HG02610 (cell line): ENCODE results near the gene CYB5D1.
"Not testable (repeated sequence)": the region's sequence is repeated elsewhere in the genome, so short reads cannot be mapped to it uniquely, and the experiment has no call there.

Experiments
- ATAC-seq: cut with Tn5 transposase; IDR thresholded peaks from one replicate; pipeline ENCODE4 v1.9.1; 2021; ENCODE audit warnings: mild to moderate bottlenecking, moderate library complexity; ENCODE audit not compliant: unreplicated experiment

CYB5D1 gene, protein sequence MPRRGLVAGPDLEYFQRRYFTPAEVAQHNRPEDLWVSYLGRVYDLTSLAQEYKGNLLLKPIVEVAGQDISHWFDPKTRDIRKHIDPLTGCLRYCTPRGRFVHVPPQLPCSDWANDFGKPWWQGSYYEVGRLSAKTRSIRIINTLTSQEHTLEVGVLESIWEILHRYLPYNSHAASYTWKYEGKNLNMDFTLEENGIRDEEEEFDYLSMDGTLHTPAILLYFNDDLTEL

DNA sequence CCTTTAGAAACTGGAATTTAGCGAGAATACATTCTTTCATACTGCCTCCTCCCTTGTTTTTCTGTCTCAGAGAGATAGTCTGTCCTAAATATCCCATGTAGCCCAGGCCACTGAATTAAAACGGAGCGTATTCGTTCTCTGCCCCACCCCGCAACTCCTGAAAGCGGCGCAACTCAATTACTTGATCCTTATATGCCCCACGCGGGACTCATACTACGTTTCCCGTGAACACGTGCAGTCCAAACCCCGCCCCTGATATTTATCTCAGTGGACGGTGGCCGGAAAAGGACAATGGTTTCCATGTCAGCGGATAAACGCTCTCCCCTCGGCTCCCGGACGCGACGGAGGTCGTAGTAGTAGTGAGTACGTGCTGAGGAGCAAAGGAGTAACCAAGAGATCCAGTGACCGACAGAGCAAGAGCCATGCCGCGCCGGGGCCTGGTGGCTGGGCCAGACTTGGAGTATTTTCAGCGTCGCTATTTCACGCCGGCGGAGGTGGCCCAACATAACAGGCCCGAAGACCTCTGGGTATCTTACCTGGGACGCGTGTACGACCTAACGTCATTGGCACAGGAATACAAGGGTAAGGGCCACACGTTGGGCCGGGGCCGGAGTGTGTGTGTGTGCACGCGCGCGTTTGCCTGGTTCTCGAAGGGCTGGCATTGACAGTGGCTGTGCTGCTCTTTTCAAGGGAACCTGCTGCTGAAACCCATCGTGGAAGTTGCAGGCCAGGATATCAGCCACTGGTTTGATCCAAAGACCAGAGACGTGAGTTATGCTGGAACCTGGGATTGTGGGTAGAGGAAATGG, at the start of gene CYB5D1:
CYB5D1 (plus strand) TSS at position 291 of the 809 bp plus-strand sequence; CDS start at position 423, 132 bp downstream.
- peak; percentile 28 for ATAC-seq

DNA sequence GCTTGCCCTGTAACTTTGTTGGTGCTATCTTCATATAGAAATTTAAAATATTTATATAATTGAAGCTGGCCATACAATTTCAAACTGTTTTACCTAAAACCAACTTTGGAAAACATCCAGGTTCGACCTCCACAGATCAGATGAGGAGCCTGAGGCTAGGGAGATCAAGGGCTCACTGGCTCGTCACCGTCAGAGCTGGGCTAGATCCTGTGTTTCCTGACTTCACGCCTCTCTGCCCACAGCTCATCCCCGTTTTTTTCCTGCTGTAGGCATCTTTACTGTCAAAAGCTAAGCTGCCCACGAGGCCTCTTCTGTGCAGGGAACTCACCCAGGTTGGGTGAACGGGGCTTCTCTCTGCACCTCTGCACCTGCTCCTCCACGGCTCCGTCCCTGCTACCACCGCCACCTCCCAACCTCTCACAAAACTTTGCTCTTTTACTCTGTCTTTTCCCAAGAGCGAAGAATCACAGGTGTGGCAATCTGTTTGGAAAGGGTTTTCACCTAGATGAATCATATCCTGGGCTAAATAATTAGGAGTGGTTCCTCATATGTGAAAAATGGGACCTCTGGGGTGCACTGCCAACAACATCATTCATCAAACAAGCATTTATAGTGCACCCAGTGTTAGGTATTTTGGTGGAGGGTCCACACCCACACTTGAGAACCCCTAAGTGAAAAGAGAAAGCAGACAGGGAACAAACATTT, 48.6 kb upstream of the CYB5D1 start:
- ATAC-seq: no peak

DNA sequence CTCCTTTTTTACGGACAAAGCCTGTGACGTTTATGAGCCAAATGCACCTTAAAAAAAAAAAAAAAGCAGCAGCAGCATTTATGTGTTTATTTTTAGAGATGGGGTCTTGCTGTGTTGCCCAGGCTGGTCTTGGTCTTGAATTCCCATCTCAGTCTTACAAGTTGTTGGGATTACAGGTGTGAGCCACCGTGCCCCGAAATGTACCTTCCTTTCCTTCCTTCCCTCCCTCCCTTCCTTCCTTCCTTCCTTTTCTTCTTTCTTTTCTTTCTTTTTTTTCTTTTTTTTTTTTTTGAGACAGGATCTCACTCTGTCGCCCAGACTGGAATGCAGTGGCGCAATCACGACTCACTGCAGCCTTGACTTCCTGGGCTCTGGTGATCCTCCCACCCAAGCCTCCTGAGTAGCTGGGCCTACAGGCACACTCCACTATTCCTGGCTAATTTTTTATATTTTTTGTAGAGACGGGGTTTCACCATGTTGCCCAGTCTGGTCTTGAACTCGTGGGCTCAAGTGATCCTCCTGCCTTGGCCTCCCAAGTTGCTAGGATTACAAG, 47.9 kb upstream of the CYB5D1 start:
- ATAC-seq: not testable (repeated sequence)

DNA sequence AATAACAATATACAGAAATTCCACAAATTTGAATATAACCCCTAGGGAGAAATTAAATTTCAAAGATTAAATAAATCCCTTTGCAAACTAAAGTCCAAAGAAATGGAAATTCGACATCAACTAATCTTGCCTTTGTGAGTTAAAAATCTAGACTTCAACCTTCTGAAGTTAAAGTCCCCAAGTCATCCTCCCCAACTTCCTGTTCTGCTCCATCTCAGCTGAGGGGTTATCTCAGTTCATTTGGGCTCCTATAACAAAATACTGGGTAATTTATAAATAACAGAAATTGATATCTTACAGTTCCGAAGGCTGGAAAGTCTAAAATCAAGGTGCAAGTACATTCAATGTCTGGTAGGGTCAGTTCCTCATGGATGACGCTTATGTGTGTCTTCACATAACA, 46.6 kb upstream of the CYB5D1 start:
- no peak for ATAC-seq

DNA sequence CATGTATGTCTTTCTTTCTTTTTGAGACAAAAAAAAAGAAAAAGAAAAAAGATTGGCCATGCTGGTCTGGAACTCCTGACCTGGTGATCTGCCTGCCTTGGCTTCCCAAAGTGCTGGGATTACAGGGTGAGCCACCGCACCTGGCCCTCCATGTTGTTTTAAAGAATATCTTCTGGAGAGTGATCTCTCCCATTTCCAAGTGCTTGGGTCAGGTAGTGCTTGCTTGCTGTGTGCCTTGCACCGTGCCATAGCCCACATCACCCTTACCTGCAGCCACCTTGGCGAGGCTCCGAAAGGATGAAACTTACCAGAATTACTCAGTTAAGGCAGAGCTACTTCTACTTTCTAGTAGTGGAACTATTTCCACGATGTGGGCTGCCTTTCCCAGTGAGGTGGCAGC, 42.8 kb upstream of the CYB5D1 start:
- ATAC-seq: no peak

DNA sequence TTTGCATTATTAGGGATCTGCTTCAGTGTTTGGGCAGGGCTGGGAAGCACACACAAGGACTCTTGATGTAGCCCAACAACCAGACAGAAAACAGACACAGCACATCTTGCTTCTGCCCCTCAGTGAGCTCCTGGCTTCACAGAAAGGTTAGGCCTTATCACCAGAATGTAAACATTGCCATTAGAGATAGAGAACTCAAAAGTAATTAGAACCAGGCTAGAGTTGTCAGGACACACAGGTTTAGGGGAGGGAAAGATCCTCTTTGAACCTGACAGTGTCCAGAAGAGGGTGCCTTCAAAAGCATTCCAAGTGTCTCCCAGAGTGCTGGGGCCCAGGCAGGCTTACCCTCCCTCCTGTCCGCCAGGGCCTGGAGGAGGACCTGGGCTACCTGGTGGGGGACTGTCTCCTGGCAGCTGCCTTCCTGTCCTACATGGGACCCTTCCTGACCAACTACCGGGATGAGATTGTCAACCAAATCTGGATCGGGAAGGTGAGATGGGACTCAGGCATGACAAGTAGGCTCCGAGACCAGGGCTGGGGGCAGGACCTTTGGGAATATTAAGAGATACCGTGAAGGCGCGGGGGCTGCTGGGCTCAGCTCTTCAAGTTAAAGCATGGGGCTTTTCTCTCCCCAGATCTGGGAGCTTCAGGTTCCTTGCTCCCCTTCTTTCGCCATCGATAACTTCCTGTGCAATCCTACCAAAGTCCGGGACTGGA, 40.7 kb upstream of the CYB5D1 start:
- ATAC-seq: no peak

DNA sequence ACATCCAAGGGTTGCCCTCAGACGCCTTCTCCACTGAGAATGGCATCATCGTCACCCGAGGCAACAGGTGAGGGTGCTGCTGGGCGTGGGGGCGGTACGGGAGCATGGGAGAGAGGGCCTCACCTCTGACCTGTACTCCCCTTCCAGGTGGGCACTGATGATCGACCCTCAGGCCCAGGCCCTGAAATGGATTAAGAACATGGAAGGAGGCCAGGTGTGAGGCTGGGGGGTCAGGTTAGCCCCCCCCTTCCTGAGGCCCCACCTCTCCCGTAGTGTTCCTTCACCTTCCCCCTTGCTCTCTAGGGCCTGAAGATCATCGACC, 40.2 kb upstream of the CYB5D1 start:
- ATAC-seq: no peak

DNA sequence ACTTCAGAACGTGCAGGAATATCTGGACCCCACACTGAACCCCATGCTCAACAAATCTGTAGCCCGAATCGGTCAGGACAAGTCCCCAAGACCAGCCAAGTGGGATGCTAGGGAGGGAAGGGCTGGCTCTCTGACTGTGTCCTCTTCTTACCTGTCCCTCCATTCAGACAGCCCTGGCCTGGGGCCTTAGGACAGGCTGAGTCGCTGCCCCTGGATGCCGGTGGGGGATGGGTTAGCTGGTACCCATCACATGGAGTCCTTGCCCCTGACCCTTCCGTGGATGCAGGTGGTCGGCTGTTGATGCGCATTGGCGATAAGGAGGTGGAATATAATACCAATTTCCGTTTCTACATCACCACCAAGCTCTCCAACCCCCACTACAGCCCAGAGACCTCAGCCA, 39.8 kb upstream of the CYB5D1 start:
- no peak for ATAC-seq

DNA sequence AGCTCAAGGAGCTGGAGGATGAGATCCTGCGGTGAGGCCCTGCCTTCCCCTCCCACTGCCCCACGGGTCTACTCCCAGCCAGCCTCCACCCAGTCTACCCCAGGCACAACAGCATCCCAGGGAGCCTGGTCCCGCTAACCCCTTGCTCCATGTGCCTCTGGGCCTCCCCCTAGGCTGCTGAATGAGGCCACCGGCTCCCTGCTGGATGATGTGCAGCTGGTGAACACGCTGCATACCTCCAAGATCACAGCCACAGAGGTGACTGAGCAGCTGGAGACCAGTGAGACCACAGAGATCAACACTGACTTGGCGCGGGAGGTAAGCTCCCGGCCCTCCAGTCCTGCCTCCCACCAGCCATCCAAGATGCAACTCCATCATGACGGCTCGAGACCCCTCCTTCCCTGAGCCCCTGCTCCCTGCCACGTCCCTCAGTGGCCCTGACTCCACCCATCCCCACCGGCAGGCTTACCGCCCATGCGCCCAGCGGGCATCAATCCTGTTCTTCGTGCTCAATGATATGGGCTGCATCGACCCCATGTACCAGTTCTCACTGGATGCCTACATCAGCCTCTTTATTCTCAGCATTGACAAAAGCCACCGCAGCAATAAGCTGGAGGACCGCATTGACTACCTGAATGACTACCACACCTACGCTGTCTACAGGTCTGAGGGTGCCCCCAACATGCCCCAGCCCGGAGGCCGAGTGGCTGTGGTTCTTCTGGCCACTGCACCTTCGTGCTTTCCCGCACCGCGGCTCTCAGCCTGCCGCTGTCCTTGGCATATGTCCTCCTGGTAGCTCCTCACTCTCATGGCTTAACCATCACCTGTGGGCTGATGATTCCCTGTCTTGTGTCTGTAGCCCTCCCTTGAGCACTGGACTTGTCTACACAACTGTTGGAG, 38.8 kb upstream of the CYB5D1 start:
- ATAC-seq: no peak

DNA sequence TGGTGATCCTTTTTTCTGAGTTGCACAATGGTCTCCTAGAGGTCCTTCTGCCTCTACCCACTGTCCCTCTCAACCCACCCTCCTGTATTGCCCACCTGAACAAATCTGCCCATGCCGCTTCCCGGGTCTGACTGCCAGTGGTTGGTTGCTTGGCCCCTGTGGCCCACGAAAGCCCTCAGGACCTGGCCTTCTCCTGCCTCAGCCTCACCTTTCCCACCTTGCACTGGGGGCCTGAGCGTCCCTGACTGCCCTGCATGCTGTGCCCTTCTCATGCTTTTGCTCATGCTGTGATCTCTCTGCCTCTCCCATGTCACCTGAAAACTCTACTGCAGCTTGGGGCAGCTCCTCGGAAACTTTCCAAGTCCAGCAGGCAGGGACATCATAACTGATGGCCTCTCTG, 37.6 kb upstream of the CYB5D1 start:
- ATAC-seq: no peak

DNA sequence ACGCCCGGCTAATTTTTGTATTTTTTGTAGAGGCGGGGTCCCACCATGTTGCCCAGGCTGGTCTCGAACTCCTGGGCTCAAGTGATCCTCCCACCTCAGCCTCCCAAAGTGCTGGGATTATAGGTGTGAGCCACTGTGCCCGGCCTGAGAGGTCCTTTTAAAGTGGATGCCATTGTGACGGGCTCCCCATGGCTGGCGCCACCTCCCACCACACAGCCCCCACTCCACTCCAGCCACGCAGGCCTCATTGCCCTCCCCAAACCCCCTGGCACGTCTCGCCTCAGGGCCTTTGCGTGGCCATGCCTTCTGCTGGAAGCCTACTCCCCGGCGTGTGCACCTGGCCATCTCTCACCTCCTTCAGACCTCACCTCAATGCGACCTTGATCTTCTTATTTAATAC, 35.7 kb upstream of the CYB5D1 start:
- ATAC-seq: no peak

DNA sequence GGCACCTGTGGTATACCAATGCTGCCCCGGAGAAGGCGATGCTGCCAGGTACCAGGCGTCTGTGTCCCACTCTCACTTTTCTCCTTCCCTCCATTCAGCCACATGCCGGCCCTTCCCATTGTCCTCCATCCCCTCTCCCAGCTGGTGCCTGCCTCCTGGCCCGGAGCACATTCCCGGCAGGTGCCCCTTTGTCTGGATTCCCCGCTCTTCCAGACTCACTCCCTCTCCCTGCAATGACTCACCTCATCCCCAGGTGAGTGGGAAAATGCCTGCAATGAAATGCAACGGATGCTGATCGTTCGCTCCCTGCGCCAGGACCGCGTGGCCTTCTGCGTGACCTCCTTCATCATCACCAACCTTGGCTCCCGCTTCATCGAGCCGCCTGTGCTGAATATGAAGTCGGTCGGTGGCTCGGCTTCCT, 34.2 kb upstream of the CYB5D1 start:
- ATAC-seq: no peak

DNA sequence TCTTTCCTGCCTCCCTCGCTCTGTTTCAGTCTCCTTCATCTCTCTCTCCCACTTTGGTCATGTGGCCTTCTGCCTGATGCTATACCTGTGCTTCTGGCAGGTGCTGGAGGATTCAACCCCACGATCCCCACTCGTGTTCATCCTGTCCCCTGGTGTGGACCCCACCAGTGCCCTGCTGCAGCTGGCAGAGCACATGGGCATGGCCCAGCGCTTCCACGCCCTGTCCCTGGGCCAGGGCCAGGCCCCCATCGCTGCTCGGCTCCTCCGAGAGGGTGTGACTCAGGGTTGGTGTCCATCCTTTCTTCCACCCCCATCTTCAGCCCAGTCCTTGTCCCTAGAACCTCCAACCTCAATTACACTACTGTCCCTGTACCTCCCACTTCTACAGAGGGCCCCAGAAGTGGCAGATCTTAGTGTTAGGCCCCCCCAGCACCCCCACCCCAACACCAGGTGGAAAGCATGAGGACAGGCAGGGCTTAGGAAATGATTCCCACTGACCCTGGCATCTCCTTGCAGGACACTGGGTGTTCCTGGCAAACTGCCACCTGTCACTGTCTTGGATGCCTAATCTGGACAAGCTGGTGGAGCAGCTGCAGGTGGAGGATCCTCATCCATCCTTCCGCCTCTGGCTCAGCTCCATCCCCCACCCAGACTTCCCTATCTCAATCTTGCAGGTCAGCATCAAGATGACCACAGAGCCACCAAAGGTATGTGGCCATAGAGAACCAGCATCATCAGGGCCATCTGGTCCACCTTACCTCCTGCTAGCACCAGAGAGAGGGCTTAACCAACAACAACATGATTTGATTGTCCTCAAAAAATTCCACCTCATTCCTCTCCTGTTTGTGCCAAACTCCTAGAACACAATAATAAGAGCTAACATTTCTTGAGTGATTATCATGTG, 33.5 kb upstream of the CYB5D1 start:
- no peak for ATAC-seq

DNA sequence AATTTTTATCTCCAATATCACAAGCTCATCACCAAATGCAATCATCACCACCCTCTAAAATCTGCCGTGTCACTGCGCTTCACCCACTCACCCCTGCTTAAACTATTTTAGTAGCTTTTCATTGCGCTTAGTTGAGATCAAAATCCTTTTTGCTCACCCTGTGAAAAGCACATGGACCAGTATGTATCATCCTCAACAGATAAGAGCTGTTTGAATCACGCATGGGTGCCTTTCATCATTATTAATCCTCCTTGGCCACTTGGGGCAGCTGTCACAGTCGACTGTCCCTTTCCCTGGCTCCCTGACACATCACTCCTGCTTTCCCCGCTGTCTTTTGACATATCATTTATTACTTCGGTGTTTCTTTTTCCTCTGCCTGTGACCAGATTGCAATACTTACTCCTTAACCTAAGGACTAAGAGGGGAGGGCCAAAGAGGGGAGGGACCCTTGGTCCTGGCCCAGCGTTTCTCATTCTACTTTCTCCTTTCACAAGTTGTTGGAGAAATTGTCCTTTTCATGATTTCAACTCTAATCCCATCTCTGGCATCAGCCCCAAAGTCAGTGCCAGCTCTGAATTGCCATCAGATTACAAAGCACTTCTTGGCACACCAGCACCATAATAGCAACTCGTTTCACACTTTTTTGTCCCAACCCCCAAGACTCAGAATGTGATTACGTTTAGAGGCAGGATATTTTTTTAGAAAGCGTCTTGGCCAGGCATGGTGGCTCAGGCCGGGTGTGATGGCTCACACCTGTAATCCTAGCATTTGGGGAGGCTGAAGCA, 32.4 kb upstream of the CYB5D1 start:
- no peak for ATAC-seq

DNA sequence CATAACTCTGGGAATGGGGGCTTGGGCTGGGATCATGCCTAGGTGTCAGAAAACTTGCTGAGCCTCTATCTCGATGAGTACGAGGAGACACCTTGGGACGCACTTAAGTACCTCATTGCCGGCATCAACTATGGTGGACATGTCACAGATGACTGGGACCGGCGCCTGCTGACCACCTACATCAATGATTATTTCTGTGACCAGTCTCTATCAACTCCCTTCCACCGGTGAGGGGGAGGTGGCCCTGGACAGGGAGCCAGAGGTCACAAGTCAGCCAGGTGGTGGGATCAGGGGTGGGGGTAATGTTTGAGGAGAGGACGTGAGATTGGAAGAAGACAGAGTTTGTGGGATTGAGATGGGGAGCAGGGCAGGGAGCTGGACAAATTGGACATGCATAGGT, 27.2 kb upstream of the CYB5D1 start:
- ATAC-seq: no peak

DNA sequence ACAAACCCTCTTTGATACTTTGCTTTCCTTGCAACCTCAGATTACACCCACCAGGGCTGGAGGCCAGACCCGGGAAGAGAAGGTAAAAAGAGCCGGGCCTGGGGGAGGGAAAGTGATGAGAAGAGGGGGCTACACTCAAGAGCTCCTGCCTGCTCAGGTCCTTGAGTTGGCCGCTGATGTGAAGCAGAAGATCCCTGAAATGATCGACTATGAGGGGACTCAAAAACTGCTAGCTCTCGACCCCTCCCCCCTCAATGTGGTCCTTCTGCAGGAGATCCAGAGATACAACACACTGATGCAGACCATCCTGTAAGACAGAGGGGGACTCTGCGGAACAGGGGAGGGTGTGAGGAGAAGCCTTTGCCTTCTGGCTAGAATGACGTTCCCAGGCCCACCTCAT, 26.6 kb upstream of the CYB5D1 start:
- ATAC-seq: no peak

DNA sequence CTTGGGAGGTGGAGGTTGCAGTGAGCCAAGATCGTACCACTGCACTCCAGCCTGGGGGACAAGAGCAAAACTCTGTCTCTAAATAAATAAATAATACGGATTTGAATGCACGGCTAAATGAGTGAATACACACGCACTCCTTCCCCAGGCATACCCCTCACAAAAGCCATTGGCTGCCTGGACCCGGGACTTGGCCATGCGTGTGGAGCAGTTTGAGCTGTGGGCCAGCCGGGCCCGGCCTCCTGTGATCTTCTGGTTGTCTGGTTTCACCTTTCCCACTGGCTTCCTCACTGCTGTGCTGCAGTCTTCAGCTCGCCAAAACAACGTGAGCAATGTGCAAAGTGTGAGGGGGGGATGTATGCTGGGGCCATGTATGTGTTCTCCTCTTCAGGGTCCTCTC, 25.4 kb upstream of the CYB5D1 start:
- no peak for ATAC-seq
